Measurements from ENCODE around the gene HOXD9. TPM values are rescaled to one million over a fixed set of nuclear protein-coding genes. Genes with fewer than 3 reads are reported as not detected.

HOXD9 gene
- total RNA-seq, 2 donors from 2014 or later: not detected

- H3K4me3 Mint-ChIP-seq: no peak overlapping the region
- no peaks in the 10 kb centered on the region for H3K9me3 Mint-ChIP-seq
- no peak for ATAC-seq (replicated peaks)
- H3K27ac Mint-ChIP-seq: no peak overlapping the region
- H3K27me3 Mint-ChIP-seq: peaks cover 63% of the 10 kb centered on the region
- no peaks in the 10 kb centered on the region for H3K4me1 Mint-ChIP-seq
- peaks cover 6% of the 10 kb centered on the region for H3K36me3 Mint-ChIP-seq (ENCODE audit: low read depth)
These were observed 48.2 kb downstream of the HOXD9 start for GRCh38 chr2:176170602-176171305.

GRCh38 chr2:176171351-176172006 is 49.0 kb downstream of the HOXD9 start:
- Mint-ChIP-seq H3K4me3 (no peak overlapping the region), H3K4me1 (no peaks in the 10 kb centered on the region), H3K9me3 (no peaks in the 10 kb centered on the region), H3K27me3 (peaks cover 63% of the 10 kb centered on the region), H3K27ac (no peak overlapping the region), H3K36me3 (ENCODE audit: low read depth) (peaks cover 6% of the 10 kb centered on the region)
- ATAC-seq (replicated peaks): no peak

- Mint-ChIP-seq H3K9me3 (no peaks in the 10 kb centered on the region), H3K27me3 (peaks cover 63% of the 10 kb centered on the region), H3K4me1 (no peaks in the 10 kb centered on the region), H3K4me3 (no peak overlapping the region), H3K36me3 (ENCODE audit: low read depth) (peaks cover 6% of the 10 kb centered on the region), H3K27ac (no peak overlapping the region)
- ATAC-seq (replicated peaks): no peak
These were observed 49.7 kb downstream of the HOXD9 start for GRCh38 chr2:176172007-176172894.

- Mint-ChIP-seq H3K9me3 (no peaks in the 10 kb centered on the region), H3K4me3 (no peak overlapping the region), H3K36me3 (ENCODE audit: low read depth) (peaks cover 6% of the 10 kb centered on the region), H3K27me3 (peaks cover 59% of the 10 kb centered on the region), H3K27ac (no peak overlapping the region), H3K4me1 (no peaks in the 10 kb centered on the region)
- ATAC-seq (replicated peaks): no peak
These were observed 50.5 kb downstream of the HOXD9 start for GRCh38 chr2:176172895-176173566.

GRCh38 chr2:176173567-176174381 is 51.3 kb downstream of the HOXD9 start:
- H3K4me1 Mint-ChIP-seq: no peaks in the 10 kb centered on the region
- H3K27ac Mint-ChIP-seq: no peak overlapping the region
- no peaks in the 10 kb centered on the region for H3K9me3 Mint-ChIP-seq
- H3K36me3 Mint-ChIP-seq (ENCODE audit: low read depth): peaks cover 6% of the 10 kb centered on the region
- H3K4me3 Mint-ChIP-seq: no peak overlapping the region
- H3K27me3 Mint-ChIP-seq: peaks cover 58% of the 10 kb centered on the region
- no peak for ATAC-seq (replicated peaks)

- H3K27ac Mint-ChIP-seq: no peak overlapping the region
- peaks cover 63% of the 10 kb centered on the region for H3K27me3 Mint-ChIP-seq
- no peaks in the 10 kb centered on the region for H3K9me3 Mint-ChIP-seq
- H3K4me3 Mint-ChIP-seq: no peak overlapping the region
- peaks cover 6% of the 10 kb centered on the region for H3K36me3 Mint-ChIP-seq (ENCODE audit: low read depth)
- no peaks in the 10 kb centered on the region for H3K4me1 Mint-ChIP-seq
- no peak for ATAC-seq (replicated peaks)
These were observed 51.9 kb downstream of the HOXD9 start for GRCh38 chr2:176174382-176174823.

Other genes with a start within 250 kb of the HOXD9 start
- 10 to 100 TPM; 30.1 to 35.2 TPM for gene LNPK, start 120.5 kb upstream of the HOXD9 start, total RNA-seq
- gene EVX2, start 38.8 kb upstream of the HOXD9 start, total RNA-seq: not detected
- gene HOXD13, start 30.0 kb upstream of the HOXD9 start, total RNA-seq: not detected
- gene HOXD12, start 22.9 kb upstream of the HOXD9 start, total RNA-seq: not detected
- not detected for gene HOXD11, start 15.4 kb upstream of the HOXD9 start, total RNA-seq
- gene HOXD10, start 5.9 kb upstream of the HOXD9 start, total RNA-seq: not detected
- gene HOXD8, start 7.0 kb downstream of the HOXD9 start, total RNA-seq: not detected
- not detected for gene HOXD4, start 28.8 kb downstream of the HOXD9 start, total RNA-seq
- gene HOXD3, start 34.6 kb downstream of the HOXD9 start, total RNA-seq: not detected
- gene HOXD1, start 65.9 kb downstream of the HOXD9 start, total RNA-seq: not detected
- gene MTX2, start 146.7 kb downstream of the HOXD9 start, total RNA-seq: 10 to 100 TPM; 21.4 to 22.0 TPM

All from activated T-helper 17 cell treated with anti-CD3 and anti-CD28 coated beads, Interleukin-2, amount 50 U/mL, for 72 hours (primary cell).